ENCODE data around the gene CANX. TPM values are rescaled to one million over a fixed set of nuclear protein-coding genes. Genes with fewer than 3 reads are reported as not detected.

Gene CANX
- total and polyA plus RNA-seq, 2 of the 13 experiments (the other 11 are each of a cell fraction or from before 2014, with no cell fraction given), result 477 to 680 TPM

DNA sequence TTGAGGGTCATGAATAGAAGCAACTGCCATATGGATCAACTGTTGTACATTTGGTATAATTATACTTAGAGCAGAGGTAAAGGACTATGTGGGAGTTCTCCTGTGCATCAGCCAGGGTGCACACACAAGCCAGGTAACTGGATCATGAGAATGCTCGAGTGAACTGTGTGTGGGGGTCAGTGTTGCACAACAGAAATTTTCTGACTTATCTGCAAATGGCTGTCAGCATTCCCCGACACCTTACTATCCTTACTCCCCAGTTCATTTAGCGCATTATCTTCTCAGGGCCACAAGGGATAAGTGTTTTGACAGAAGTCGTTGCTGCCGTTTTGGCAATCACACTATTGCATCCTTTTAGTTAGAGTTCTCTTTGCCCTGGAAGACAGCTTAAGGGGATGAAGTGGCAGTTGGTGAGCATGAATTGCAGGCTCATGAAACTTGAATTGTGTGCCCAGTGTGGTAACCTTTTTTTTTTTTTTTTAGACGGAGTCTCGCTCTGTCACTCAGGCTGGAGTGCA is 1.7 kb downstream of the CANX start (continued):
- TF ChIP-seq HES4 (CRISPR knock-in tag; IDR thresholded peaks at IDR 0.05; ENCODE audit: borderline replicate concordance) (no peak), ZNF333 (CRISPR knock-in tag; IDR thresholded peaks at IDR 0.05; ENCODE audit: borderline replicate concordance) (no peak), KLF16 (CRISPR knock-in tag; IDR thresholded peaks at IDR 0.05) (0 out of 4 replicates have a peak, but pooled peaks of 1 of the 2 experiments have one; percentile 27)
- TF ChIP-seq, protein P1, sequence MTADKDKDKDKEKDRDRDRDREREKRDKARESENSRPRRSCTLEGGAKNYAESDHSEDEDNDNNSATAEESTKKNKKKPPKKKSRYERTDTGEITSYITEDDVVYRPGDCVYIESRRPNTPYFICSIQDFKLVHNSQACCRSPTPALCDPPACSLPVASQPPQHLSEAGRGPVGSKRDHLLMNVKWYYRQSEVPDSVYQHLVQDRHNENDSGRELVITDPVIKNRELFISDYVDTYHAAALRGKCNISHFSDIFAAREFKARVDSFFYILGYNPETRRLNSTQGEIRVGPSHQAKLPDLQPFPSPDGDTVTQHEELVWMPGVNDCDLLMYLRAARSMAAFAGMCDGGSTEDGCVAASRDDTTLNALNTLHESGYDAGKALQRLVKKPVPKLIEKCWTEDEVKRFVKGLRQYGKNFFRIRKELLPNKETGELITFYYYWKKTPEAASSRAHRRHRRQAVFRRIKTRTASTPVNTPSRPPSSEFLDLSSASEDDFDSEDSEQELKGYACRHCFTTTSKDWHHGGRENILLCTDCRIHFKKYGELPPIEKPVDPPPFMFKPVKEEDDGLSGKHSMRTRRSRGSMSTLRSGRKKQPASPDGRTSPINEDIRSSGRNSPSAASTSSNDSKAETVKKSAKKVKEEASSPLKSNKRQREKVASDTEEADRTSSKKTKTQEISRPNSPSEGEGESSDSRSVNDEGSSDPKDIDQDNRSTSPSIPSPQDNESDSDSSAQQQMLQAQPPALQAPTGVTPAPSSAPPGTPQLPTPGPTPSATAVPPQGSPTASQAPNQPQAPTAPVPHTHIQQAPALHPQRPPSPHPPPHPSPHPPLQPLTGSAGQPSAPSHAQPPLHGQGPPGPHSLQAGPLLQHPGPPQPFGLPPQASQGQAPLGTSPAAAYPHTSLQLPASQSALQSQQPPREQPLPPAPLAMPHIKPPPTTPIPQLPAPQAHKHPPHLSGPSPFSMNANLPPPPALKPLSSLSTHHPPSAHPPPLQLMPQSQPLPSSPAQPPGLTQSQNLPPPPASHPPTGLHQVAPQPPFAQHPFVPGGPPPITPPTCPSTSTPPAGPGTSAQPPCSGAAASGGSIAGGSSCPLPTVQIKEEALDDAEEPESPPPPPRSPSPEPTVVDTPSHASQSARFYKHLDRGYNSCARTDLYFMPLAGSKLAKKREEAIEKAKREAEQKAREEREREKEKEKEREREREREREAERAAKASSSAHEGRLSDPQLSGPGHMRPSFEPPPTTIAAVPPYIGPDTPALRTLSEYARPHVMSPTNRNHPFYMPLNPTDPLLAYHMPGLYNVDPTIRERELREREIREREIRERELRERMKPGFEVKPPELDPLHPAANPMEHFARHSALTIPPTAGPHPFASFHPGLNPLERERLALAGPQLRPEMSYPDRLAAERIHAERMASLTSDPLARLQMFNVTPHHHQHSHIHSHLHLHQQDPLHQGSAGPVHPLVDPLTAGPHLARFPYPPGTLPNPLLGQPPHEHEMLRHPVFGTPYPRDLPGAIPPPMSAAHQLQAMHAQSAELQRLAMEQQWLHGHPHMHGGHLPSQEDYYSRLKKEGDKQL (CRISPR knock-in tag; IDR thresholded peaks at IDR 0.05; ENCODE audit: low read depth), result no peak

DNA sequence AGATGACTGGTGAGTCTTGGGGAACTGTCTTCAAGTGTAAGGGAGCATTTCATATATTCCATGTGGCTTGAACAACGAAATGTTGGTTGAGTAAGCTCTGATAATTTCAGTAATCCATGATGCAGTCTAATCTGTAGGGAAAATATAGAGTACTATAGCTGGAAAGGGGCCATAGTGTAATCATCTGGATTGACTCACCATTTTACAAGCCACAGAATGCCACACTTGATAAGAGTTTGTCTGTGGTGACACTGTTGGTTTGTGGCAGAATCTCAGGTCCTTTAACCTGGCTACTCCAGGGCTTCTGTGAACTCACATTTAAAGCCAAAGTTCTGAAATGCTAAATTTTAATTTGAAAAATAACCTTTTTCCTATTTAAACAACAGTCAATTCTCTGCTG is 17.5 kb downstream of the CANX start:
- ChIA-PET CTCF (ENCODE audit: low intra/inter-chr PET ratio, low total read pairs) (no interaction called here), POLR2A (interaction anchor here (1.1 kb wide), 1 partner anchor 16 kb away, joined by 3 read pairs; the partner anchor contains the start of gene MAML1)
- 94% methylated on average over 1 of the region's 1 CpG for WGBS (ENCODE audit: low lambda C conversion rate)
- Histone ChIP-seq H3K27me3 (ENCODE audit: control insufficient read depth in 1 of 2, insufficient read depth in 2 of 2, low read length in 2 of 2) (no peaks in the 10 kb centered on the region), H3K9ac (ENCODE audit: insufficient read depth, low read depth, low read length) (no peak overlapping the region), H4K20me1 (ENCODE audit: insufficient read depth, low read length) (no peaks in the 10 kb centered on the region), H3K27ac (ENCODE audit: extremely low read length, insufficient read depth, low read length) (no peak overlapping the region), H3K36me3 (replicated peaks in 1 of 2; ENCODE audit: control insufficient read depth in 1 of 2, insufficient read depth in 2 of 2, low read length in 2 of 2) (peaks cover 25 to 72% of the 10 kb centered on the region in 2 experiments), H2AFZ (ENCODE audit: low read length) (no peak overlapping the region), H3K9me3 (ENCODE audit: low read length) (no peaks in the 10 kb centered on the region), H3K4me1 (ENCODE audit: insufficient read depth, low read length) (no peaks in the 10 kb centered on the region), H3K4me2 (ENCODE audit: low read depth, low read length) (no peak overlapping the region), H3K4me3 (replicated peaks in 1 of 3; ENCODE audit: insufficient read depth in 1 of 3, low read depth in 2 of 3, low read length in 3 of 3) (no peak overlapping the region), H3K79me2 (ENCODE audit: insufficient read depth, low read length) (peaks cover 20% of the 10 kb centered on the region)
- no peak for ATAC-seq
- TF ChIP-seq MXD4 (CRISPR knock-in tag; IDR thresholded peaks at IDR 0.05) (no peak), HNRNPLL (IDR thresholded peaks at IDR 0.05; ENCODE audit: low read depth, low read length, poor library complexity, severe bottlenecking) (no peak), SNAPC2 (CRISPR knock-in tag; IDR thresholded peaks at IDR 0.05) (no peak), GATAD1 (CRISPR knock-in tag; IDR thresholded peaks at IDR 0.05) (no peak), ZSCAN25 (CRISPR knock-in tag; IDR thresholded peaks at IDR 0.05) (no peak), MXI1 (IDR thresholded peaks at IDR 0.05; ENCODE audit: borderline replicate concordance, low read depth, low read length) (no peak), NR2F2 (IDR thresholded peaks at IDR 0.05; ENCODE audit: borderline replicate concordance, low read depth) (no peak), MAFF (IDR thresholded peaks at IDR 0.05; ENCODE audit: low read depth, low read length) (no peak), KDM3A (CRISPR knock-in tag; IDR thresholded peaks at IDR 0.05; ENCODE audit: low read depth) (no peak)
- TF ChIP-seq, protein P2, sequence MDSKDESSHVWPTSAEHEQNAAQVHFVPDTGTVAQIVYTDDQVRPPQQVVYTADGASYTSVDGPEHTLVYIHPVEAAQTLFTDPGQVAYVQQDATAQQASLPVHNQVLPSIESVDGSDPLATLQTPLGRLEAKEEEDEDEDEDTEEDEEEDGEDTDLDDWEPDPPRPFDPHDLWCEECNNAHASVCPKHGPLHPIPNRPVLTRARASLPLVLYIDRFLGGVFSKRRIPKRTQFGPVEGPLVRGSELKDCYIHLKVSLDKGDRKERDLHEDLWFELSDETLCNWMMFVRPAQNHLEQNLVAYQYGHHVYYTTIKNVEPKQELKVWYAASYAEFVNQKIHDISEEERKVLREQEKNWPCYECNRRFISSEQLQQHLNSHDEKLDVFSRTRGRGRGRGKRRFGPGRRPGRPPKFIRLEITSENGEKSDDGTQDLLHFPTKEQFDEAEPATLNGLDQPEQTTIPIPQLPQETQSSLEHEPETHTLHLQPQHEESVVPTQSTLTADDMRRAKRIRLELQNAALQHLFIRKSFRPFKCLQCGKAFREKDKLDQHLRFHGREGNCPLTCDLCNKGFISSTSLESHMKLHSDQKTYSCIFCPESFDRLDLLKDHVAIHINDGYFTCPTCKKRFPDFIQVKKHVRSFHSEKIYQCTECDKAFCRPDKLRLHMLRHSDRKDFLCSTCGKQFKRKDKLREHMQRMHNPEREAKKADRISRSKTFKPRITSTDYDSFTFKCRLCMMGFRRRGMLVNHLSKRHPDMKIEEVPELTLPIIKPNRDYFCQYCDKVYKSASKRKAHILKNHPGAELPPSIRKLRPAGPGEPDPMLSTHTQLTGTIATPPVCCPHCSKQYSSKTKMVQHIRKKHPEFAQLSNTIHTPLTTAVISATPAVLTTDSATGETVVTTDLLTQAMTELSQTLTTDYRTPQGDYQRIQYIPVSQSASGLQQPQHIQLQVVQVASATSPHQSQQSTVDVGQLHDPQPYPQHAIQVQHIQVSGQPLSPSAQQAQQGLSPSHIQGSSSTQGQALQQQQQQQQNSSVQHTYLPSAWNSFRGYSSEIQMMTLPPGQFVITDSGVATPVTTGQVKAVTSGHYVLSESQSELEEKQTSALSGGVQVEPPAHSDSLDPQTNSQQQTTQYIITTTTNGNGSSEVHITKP (CRISPR knock-in tag; IDR thresholded peaks at IDR 0.05; ENCODE audit: low read depth), result no peak
- in situ Hi-C loops (cut with HindIII; ENCODE audit: extremely low pct_ligation_motif_present, low pct_unique_long_range_greater_than_20kb), result no loop called here
- intact Hi-C loops (cut with micrococcal nuclease; ENCODE audit: unreplicated experiment), result no loop called here
- no peak for FAIRE-seq
- no TSS peak for BruUV-seq (replicated peaks)
- DNase-seq (ENCODE audit: low spot score), result no peak

Measured in HepG2 (cell line).